Fibroblast of lung (primary cell): ENCODE measurements around the gene BRD1.

ENCODE experiments used
- EZH2 ChIP-seq: IDR thresholded peaks from 2 replicates; pipeline ENCODE4 v1.5.1; 2012; ENCODE audit warnings: low read length, control low read depth, mild to moderate bottlenecking; ENCODE audit errors: missing control alignments
- TF ChIP-seq, protein P1 (sequence below), 2 donors: IDR thresholded peaks in 1 of 2; conservative IDR thresholded peaks in 1 of 2; 1 replicate in 1 of 2; 2 replicates in 1 of 2; pipeline ENCODE4 v1.5.1; 2011 to 2012; ENCODE audit warnings: low read length in 2 of 2, control low read depth in 1 of 2, inconsistent platforms in 1 of 2, low read depth in 1 of 2, mild to moderate bottlenecking in 1 of 2

GRCh38 chr22:49772692-49773091, 55.0 kb downstream of the BRD1 start:
- TF ChIP-seq, protein P1, sequence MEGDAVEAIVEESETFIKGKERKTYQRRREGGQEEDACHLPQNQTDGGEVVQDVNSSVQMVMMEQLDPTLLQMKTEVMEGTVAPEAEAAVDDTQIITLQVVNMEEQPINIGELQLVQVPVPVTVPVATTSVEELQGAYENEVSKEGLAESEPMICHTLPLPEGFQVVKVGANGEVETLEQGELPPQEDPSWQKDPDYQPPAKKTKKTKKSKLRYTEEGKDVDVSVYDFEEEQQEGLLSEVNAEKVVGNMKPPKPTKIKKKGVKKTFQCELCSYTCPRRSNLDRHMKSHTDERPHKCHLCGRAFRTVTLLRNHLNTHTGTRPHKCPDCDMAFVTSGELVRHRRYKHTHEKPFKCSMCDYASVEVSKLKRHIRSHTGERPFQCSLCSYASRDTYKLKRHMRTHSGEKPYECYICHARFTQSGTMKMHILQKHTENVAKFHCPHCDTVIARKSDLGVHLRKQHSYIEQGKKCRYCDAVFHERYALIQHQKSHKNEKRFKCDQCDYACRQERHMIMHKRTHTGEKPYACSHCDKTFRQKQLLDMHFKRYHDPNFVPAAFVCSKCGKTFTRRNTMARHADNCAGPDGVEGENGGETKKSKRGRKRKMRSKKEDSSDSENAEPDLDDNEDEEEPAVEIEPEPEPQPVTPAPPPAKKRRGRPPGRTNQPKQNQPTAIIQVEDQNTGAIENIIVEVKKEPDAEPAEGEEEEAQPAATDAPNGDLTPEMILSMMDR (conservative IDR thresholded peaks at IDR 0.05 in 1 of 2, IDR thresholded peaks at IDR 0.05 in 1 of 2; ENCODE audit: low read depth in 1 of 2, low read length in 2 of 2) = no peak
- no peak for TF ChIP-seq EZH2
